CD14-positive monocyte (primary cell): ENCODE measurements around the gene YAE1. TPM values are rescaled to one million over a fixed set of nuclear protein-coding genes. Genes with fewer than 3 reads are reported as not detected.
"Not testable (repeated sequence)": the region's sequence is repeated elsewhere in the genome, so short reads cannot be mapped to it uniquely, and the experiment has no call there.

ENCODE experiments used
- DNase-seq, 3 donors: peaks; one replicate each; pipeline ENCODE4 v3.0.0-alpha.2; 2011 to 2022
- H2AFZ ChIP-seq: 2 replicates; pipeline ENCODE4 v1.6.0; 2012; ENCODE audit warnings: mild to moderate bottlenecking, low read depth, low read length, inconsistent platforms; ENCODE audit not compliant: insufficient read depth, poor library complexity, severe bottlenecking
- H3K27ac ChIP-seq, 2 donors: 1 replicate in 1 of 2; 2 replicates in 1 of 2; pipeline ENCODE4 v1.5.1; 2012 to 2013; ENCODE audit warnings: low read length in 2 of 2, control low read depth in 1 of 2, inconsistent platforms in 1 of 2, low read depth in 1 of 2, mild to moderate bottlenecking in 1 of 2
- H3K27me3 ChIP-seq, 2 donors: one replicate each; pipeline versions ENCODE4 v1.6.0 to v1.6.1; 2011 to 2013; ENCODE audit warnings: low read length in 2 of 2; ENCODE audit not compliant: control insufficient read depth in 2 of 2, insufficient read depth in 2 of 2
- H3K36me3 ChIP-seq, 2 donors: replicated peaks in 1 of 2; 1 replicate in 1 of 2; 2 replicates in 1 of 2; pipeline versions ENCODE4 v1.5.1 to v1.6.1; 2012 to 2013; ENCODE audit warnings: low read length in 2 of 2, control low read depth in 1 of 2, inconsistent platforms in 1 of 2, mild to moderate bottlenecking in 1 of 2; ENCODE audit not compliant: insufficient read depth in 2 of 2, control insufficient read depth in 1 of 2
- H3K4me1 ChIP-seq, 2 donors: 1 replicate in 1 of 2; 2 replicates in 1 of 2; pipeline versions ENCODE4 v1.5.1 to v1.6.1; 2012 to 2013; ENCODE audit warnings: low read length in 2 of 2, control low read depth in 1 of 2, inconsistent platforms in 1 of 2, mild to moderate bottlenecking in 1 of 2, moderate library complexity in 1 of 2; ENCODE audit not compliant: insufficient read depth in 2 of 2, control insufficient read depth in 1 of 2
- H3K4me2 ChIP-seq: replicated peaks from 2 replicates; pipeline ENCODE3; 2012; ENCODE audit warnings: low read length, moderate library complexity, mild to moderate bottlenecking; ENCODE audit not compliant: poor library complexity, severe bottlenecking; ENCODE audit errors: extremely low read depth
- H3K4me3 ChIP-seq, 3 experiments: fragments of 200-600 bp in 1 of 3; sonication (generic) in 1 of 3; replicated peaks in 1 of 3; 1 replicate in 2 of 3; 2 replicates in 1 of 3; pipeline ENCODE4 v1.5.1; 2011 to 2013; ENCODE audit warnings: low read length in 3 of 3, mild to moderate bottlenecking in 3 of 3, control low read depth in 2 of 3, low read depth in 2 of 3, inconsistent platforms in 1 of 3, moderate library complexity in 1 of 3
- H3K79me2 ChIP-seq: 2 replicates; pipeline ENCODE4 v1.6.0; 2012; ENCODE audit warnings: mild to moderate bottlenecking, control low read depth, inconsistent platforms, low read length, moderate library complexity; ENCODE audit not compliant: insufficient read depth
- H3K9ac ChIP-seq: 2 replicates; pipeline ENCODE4 v1.6.0; 2017; ENCODE audit warnings: low read length, mild to moderate bottlenecking; ENCODE audit not compliant: insufficient read depth, poor library complexity, severe bottlenecking
- H3K9me3 ChIP-seq, 2 donors: replicated peaks in 1 of 2; 1 replicate in 1 of 2; 2 replicates in 1 of 2; pipeline versions ENCODE4 v1.5.1 to v1.6.1; 2012 to 2013; ENCODE audit warnings: low read length in 2 of 2, control low read depth in 1 of 2; ENCODE audit not compliant: control insufficient read depth in 1 of 2, insufficient read depth in 1 of 2
- H4K20me1 ChIP-seq: 2 replicates; pipeline ENCODE4 v1.6.0; 2012; ENCODE audit warnings: mild to moderate bottlenecking, low read length, control low read depth, moderate library complexity; ENCODE audit not compliant: insufficient read depth
- H3K27ac Mint-ChIP-seq, 7 donors: one replicate each; pipeline ENCODE4 v1.8.0; 2020; ENCODE audit warnings: mild to moderate bottlenecking in 7 of 7, mixed read lengths in 7 of 7, moderate library complexity in 6 of 7, inconsistent platforms in 2 of 7
- H3K27me3 Mint-ChIP-seq, 3 donors: one replicate each; pipeline ENCODE4 v1.8.0; 2021 to 2022; ENCODE audit warnings: low read depth in 3 of 3, mild to moderate bottlenecking in 3 of 3, mixed read lengths in 3 of 3, moderate library complexity in 3 of 3, inconsistent platforms in 1 of 3
- H3K36me3 Mint-ChIP-seq, 2 donors: one replicate each; pipeline ENCODE4 v1.8.0; 2020; ENCODE audit warnings: mixed read lengths in 2 of 2, inconsistent platforms in 1 of 2, mild to moderate bottlenecking in 1 of 2
- H3K4me1 Mint-ChIP-seq: one replicate; pipeline ENCODE4 v1.8.0; 2020; ENCODE audit warnings: mild to moderate bottlenecking, mixed read lengths
- H3K4me3 Mint-ChIP-seq, 2 donors: one replicate each; pipeline ENCODE4 v1.8.0; 2020; ENCODE audit warnings: mild to moderate bottlenecking in 2 of 2, mixed read lengths in 2 of 2, moderate library complexity in 1 of 2
- H3K9me3 Mint-ChIP-seq, 7 donors: one replicate each; pipeline ENCODE4 v1.8.0; 2020 to 2022; ENCODE audit warnings: mixed read lengths in 7 of 7, mild to moderate bottlenecking in 6 of 7, moderate library complexity in 6 of 7, inconsistent platforms in 2 of 7
- WGBS: methylation state at CpG from one replicate; pipeline ENCODE4 v1.1.5; 2013; ENCODE audit warnings: missing lambda C conversion rate; ENCODE audit not compliant: insufficient coverage; 5-methylcytosine and 5-hydroxymethylcytosine counted together
- intact Hi-C, 2 donors: fragments of 100-400 bp; cut with micrococcal nuclease; formaldehyde crosslinking; loops; one replicate each; pipeline versions ENCODE4 v1.15.0 to v1.15.1; 2023
- polyA plus RNA-seq, 3 donors: library from polyadenylated mRNA; depleted of rRNA in 1 of 3; unstranded in 2 of 3; stranded (reverse) in 1 of 3; fragments of 300-500 nt in 2 of 3; fragments of >200 nt in 1 of 3; fragmentation: Illumina TruSeq in 2 of 3; gene quantifications; 1 replicate in 2 of 3; 2 replicates in 1 of 3; pipeline ENCODE4 v1.2.3, GENCODE V29; 2012 to 2021
- TF ChIP-seq, protein P1 (sequence below): fragments of 200-600 bp; IDR thresholded peaks from one replicate; pipeline ENCODE4 v1.8.0; 2022; ENCODE audit warnings: antibody characterized with exemption, mild to moderate bottlenecking

YAE1 gene
- polyA plus RNA-seq, 3 donors = 1.1 to 3.2 (median 2.7) TPM

GRCh38 chr7:39541511-39541910 lies 24.7 kb upstream of the YAE1 start:
- Histone ChIP-seq H3K27me3 (no peaks in the 10 kb centered on the region), H3K4me3 (no peak overlapping the region), H3K4me2 (no peak overlapping the region), H2AFZ (no peak overlapping the region), H3K4me1 (no peaks in the 10 kb centered on the region), H3K79me2 (no peaks in the 10 kb centered on the region), H3K27ac (no peak overlapping the region), H3K9me3 (peaks cover 0 to under 1% of the 10 kb centered on the region in 2 donors), H3K36me3 (no peaks in the 10 kb centered on the region), H3K9ac (no peak overlapping the region), H4K20me1 (no peaks in the 10 kb centered on the region)
- WGBS = 0% methylated on average over 1 of the region's 3 CpGs
- no peaks in the 10 kb centered on the region for H3K36me3 Mint-ChIP-seq
- intact Hi-C loops = no loop called here
- H3K27ac Mint-ChIP-seq = no peak overlapping the region
- H3K9me3 Mint-ChIP-seq = peaks cover 0 to 10% (median 4%) of the 10 kb centered on the region in 7 donors
- no peak overlapping the region for H3K4me3 Mint-ChIP-seq
- peaks cover 0 to 3% (median 1%) of the 10 kb centered on the region in 3 donors for H3K27me3 Mint-ChIP-seq
- TF ChIP-seq, protein P1, sequence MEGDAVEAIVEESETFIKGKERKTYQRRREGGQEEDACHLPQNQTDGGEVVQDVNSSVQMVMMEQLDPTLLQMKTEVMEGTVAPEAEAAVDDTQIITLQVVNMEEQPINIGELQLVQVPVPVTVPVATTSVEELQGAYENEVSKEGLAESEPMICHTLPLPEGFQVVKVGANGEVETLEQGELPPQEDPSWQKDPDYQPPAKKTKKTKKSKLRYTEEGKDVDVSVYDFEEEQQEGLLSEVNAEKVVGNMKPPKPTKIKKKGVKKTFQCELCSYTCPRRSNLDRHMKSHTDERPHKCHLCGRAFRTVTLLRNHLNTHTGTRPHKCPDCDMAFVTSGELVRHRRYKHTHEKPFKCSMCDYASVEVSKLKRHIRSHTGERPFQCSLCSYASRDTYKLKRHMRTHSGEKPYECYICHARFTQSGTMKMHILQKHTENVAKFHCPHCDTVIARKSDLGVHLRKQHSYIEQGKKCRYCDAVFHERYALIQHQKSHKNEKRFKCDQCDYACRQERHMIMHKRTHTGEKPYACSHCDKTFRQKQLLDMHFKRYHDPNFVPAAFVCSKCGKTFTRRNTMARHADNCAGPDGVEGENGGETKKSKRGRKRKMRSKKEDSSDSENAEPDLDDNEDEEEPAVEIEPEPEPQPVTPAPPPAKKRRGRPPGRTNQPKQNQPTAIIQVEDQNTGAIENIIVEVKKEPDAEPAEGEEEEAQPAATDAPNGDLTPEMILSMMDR = no peak
- no peak for DNase-seq
- H3K4me1 Mint-ChIP-seq = no peaks in the 10 kb centered on the region

DNA sequence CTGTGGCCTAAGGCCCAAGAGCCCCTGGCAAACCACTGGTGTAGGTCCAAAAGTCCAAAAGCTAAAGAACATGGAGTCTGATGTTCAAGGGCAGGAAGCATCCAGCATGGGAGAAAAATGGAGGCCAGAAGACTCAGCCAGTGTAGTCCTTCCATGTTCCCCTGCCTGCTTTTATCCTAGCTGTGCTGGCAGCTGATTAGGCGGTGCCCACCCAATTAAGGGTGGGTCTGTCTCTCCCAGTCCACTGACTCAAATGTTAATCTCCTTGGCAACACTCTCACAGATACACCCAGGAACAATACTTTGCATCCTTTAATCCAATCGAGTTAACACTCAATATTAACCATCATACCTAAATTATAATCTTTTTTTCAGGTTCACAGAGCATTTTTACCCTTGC lies 21.4 kb upstream of the YAE1 start:
- H3K36me3 Mint-ChIP-seq, H4K20me1 ChIP-seq, H3K27ac ChIP-seq, H3K4me2 ChIP-seq, H3K27ac Mint-ChIP-seq, H3K79me2 ChIP-seq, H3K27me3 Mint-ChIP-seq, H3K4me3 Mint-ChIP-seq, H3K36me3 ChIP-seq, intact Hi-C loops, H3K4me3 ChIP-seq, DNase-seq, H3K27me3 ChIP-seq, H2AFZ ChIP-seq, H3K4me1 Mint-ChIP-seq, H3K4me1 ChIP-seq, H3K9ac ChIP-seq: not testable (repeated sequence)
- H3K9me3 ChIP-seq = peaks cover 11 to 20% of the 10 kb centered on the region in 2 donors
- 87% methylated on average over 2 of the region's 2 CpGs for WGBS
- peaks cover 9 to 24% (median 21%) of the 10 kb centered on the region in 7 donors for H3K9me3 Mint-ChIP-seq
